HG02884 (cell line): ENCODE measurements around the gene ARHGEF9.

Experiments used
- ATAC-seq: cut with Tn5 transposase; IDR thresholded peaks from one replicate; pipeline ENCODE4 v1.9.1; 2021; ENCODE audit warnings: mild to moderate bottlenecking, moderate library complexity; ENCODE audit not compliant: unreplicated experiment

The ARHGEF9 gene

DNA sequence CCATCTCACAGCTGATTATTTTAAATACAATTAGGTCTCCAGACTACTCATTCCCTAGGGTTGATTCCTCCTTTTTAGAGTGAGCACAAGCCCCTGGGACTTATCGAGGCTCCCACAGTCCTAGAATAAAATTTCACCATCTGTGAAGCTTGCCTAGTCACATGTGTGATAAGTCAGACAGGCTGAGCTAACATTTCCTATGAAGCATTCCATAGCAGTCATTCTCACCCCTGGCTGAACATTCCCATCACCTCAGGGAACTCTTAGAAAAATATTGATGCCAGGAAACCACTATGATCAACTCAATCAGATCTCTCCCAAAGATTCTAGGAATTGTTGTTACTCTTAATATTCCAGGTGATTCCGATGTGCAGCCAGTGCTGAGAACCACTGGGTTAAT, 37.7 kb downstream of the ARHGEF9 start:
- no peak for ATAC-seq

- ATAC-seq = no peak
These were observed 38.3 kb downstream of the ARHGEF9 start for GRCh38 chrX:63746715-63747114.

- ATAC-seq = peak; percentile 79
These were observed 38.7 kb downstream of the ARHGEF9 start for GRCh38 chrX:63746278-63746677.

- ATAC-seq = no peak
These were observed 40.1 kb downstream of the ARHGEF9 start for GRCh38 chrX:63744850-63745394.

DNA sequence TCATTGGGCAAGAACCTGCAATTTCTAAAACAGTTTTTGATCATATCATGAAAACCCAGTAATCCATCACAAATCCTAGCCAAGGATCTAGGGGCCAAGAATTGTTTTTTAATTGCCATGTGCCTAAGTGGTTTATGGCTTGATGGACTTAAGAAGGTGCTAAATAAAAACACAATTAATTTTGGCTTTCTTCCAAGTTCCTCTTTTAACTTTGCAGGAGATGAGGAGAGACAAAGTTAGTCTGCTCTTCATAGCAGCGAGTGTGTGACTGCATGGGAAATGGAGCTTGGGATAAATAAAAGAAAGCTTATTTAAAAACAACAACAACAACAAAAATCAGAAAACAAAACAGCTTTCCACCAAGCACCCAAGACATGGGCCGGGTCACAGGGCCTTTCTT, 41.4 kb downstream of the ARHGEF9 start:
- no peak for ATAC-seq

- ATAC-seq = peak; percentile 53
These were observed 44.6 kb downstream of the ARHGEF9 start for GRCh38 chrX:63740382-63740781.

DNA sequence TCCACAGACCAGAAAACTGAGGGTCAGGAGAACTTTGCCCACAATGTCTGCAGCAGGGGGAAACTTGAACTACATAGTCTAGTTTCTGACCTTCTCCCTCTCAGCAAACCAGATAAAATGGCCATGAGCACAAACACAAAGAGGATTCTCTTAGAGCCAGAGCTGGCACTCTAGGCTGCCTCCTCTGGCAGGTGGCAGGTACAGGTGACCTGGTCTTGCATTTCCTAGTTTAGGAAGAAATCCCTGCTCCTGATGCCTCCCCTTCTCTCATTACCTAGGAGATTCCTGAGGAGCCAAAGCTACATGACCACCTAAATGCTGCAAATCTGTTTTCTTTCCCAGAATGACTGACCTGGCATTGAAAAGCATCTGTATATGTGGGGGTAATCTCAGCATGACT, 45.1 kb downstream of the ARHGEF9 start:
- no peak for ATAC-seq

DNA sequence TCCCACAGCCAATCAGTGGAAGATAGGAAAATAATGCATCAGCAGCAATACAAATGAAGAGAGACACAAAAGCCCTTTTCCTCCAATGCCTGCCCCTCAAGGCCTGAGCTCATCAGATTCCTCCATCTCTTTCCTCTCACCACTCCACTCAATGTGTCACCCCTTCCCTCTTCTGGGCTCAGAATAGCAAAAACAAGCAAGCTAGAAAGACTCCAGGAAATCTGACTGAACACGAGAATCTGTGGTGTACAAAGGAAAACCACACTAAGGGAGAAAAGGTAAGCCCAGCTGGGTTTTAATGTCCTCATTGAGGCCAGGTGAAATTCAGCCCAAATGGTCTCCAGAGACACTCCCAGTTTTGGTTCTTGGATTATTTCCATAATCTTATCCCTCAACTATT, 46.3 kb downstream of the ARHGEF9 start:
- ATAC-seq = no peak

- ATAC-seq = no peak
These were observed 47.7 kb downstream of the ARHGEF9 start for GRCh38 chrX:63737131-63737921.

GRCh38 chrX:63735882-63736281, 49.1 kb downstream of the ARHGEF9 start:
- no peak for ATAC-seq

GRCh38 chrX:63720293-63720692, 64.7 kb downstream of the ARHGEF9 start:
- ATAC-seq = no peak

DNA sequence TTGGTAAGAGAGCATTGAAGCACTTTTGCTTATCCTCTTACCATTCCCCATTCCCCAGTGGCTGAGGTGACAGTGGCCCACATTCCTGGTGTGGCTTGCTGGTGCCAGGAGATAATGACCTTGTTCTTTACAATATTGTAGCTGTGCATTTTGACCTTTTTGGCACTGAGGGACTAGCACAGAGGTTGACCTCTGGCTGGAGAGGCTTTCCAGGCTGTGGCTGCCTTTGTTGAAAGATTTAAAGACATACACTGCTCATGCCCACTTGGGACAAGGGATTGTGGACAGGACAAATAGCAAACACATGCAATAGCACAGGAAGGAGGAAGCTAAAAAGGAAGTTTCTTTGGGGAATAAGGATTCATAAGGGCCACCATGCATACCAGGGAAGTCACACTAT, 65.4 kb downstream of the ARHGEF9 start:
- no peak for ATAC-seq

DNA sequence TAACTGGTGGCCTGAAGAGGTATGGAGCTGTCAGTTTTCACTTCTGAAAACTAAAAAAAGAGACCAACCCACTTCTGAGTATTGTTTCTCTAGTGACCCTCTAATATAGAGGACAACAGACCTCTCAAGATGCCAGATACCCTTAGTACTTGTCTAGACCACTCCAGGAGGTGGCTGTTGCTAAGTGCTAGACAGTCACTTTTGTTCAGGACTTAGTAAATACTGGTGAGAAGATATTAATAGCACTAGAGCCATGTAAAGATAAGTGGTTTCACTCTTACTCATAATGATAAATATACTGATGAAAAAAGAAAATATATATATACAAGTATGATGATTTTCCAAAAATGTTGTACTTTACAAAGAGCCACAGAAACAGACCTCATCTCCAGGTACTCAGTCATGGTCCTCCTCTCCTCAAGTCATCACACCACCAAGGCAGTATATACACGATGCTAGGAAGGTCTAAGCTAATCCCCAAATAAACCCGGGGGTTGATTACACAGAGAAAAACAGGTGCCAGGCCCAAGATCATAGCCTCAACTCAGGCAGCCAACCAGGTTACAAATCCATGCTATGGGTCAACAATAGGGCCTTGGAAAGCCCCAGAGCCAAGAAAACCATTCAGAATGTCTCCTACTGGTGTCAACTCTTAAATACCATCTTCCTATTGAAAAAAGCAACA, 66.9 kb downstream of the ARHGEF9 start:
- ATAC-seq = peak; percentile 88

DNA sequence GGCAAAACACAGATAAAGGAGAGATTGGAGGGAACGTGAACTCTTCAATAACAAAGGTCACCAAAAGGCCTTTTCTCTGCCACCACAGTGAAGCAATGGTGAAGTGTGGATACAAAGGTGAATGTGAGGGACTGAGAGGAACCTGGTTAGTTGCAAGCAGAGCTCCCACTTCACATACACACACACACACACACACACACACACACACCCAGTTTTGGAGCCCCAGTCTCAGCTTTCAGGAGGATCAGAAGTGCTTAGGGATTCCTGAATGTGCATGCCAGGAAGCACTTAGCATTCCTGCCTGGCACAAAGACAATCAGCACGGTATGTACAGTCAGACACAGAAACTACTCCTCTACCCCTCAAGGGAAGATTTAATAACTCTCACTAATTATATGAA, 71.5 kb downstream of the ARHGEF9 start:
- no peak for ATAC-seq

GRCh38 chrX:63708801-63709200, 76.2 kb downstream of the ARHGEF9 start:
- no peak for ATAC-seq

DNA sequence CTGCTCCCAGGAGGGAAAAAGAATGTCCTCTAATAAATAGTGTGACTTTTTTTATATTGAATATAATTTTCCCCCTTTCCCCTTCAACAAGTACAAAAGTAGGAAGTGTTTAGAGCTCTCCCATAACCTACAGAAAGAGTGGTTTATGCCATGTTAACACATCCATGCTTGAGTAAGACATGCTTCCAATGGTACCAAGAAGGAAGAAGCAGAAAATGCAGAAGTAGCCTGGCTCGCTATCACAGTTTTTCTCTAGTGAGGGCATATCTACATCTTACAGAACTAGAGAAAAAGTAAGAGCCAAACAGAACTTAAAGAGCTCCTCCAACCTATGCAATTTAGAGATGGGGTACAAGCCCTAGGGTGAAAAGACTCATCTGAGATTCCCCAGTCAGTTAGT, 82.5 kb downstream of the ARHGEF9 start:
- ATAC-seq = no peak

DNA sequence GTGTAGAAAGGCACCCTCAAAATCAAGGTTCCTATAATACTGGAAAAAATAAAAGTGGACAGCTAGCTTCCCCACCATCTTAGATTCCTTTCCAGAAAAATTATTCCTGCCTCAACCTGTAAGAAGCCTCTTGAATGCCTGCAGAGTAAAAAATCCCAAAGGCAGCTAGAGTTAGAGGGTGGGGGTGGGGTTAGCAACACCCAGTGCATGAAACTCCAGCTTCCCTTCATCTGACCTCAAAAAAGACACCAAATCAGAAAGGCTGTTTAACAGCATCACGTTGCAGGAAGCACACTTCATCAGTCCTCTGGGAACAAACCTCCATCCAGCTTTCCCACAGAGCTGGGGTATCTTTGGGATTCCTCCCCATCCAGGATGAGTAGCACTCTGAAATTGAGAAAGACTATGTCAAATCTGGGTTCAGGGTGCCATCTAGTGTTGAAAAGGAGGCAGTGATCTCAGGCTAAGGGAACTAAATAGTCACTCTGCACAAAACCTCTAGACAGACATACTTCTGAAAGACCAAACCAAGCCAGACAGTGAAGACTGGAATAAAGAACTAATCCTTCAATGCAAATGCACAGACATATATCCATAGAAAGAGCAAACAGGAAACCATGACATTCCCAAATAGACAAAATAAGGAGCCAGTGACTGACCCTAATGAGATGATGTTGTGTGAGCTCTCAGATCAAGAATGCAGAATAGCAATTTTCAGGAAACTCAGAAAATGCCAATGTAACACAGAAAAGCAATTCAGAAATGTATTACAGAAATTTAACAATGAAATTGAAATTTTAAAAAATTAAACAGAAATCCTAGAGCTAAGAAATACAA, 97.9 kb downstream of the ARHGEF9 start:
- no peak for ATAC-seq

DNA sequence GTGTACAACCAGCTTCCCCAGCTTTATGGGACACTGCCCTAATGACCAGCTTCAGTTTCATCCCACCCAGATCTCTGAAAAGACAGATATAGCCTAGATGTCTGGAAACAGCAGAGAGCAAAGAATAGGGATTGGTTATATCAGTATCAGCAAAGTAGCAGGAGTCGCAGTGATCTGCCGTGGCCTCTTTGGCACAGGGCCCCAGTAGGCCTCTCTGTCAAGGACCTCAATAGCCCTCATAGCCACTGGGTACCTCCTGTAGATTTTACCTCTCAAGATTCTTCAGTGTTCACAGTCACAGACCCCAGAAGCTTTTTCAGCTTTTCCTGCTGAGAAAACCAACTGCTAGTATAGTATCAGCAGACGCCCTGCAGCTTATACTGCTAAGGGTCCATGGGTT, 104.6 kb downstream of the ARHGEF9 start:
- ATAC-seq = no peak

DNA sequence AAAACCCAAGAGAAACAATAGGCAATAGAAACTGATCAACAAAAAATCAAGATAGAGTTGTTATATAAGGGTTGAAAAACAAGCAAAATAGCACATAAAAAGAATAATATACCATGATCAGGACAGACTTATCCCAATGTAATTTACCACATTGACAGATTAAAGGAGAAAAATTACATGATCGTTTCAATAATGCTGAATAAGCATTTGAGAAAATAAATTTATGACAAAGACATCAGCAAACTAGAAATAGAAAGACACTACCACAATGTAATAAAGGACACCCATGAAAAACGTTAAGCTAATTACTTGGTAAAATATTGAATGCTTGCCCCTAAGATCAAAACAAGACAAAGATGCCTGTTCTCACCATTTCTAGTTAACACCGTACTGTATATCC, 105.6 kb downstream of the ARHGEF9 start:
- ATAC-seq = no peak

DNA sequence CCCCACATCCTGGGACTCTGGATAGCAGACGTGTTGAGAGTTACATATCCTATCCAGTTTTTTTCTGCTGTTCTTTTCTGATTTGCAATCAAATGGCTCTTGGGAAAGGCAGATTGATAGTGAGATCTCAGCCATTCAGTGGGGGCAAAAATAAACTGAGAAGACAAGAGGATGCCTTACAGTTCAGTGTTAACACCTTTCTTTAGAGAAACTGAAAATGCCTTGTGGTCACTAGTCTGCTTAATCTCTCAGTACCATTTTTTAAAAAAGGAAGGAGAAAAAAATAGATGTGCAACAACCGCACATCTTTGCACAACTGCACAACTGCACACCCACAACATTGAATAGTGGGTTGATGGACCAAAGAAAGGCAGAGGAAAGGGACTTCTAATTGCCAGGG, 109.3 kb downstream of the ARHGEF9 start:
- ATAC-seq = no peak

GRCh38 chrX:63673896-63674295, 111.1 kb downstream of the ARHGEF9 start:
- ATAC-seq = no peak
